Ramos (cell line): ENCODE results near the gene MDFIC2.

Source experiments
- in situ Hi-C: fragments of 300-500 bp; cut with MboI; formaldehyde crosslinking; loops from one replicate; pipeline ENCODE4 v1.14.3; 2022; ENCODE audit warnings: low sequenced_read_pairs; ENCODE audit not compliant: unreplicated experiment

The MDFIC2 gene

DNA sequence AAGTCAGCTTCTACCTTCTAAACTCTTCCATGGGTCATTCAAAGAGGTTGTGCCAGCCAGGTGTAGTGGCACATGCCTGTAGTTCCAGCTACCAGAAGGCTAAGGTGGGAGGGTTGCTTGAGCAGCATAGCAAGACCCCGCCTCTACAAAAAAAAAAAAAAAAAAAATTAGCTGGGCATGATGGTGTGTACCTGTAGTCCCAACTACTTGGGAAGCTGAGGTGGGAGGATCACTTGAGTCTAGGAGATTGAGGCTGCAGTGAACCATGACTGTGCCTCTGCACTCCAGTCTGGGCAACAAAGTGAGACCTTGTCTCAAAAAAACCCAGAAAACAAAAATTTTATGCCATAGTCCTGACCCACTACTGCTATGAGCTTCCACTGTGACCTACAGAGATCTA is 126.8 kb downstream of the MDFIC2 start:
- in situ Hi-C loops = no loop called here

DNA sequence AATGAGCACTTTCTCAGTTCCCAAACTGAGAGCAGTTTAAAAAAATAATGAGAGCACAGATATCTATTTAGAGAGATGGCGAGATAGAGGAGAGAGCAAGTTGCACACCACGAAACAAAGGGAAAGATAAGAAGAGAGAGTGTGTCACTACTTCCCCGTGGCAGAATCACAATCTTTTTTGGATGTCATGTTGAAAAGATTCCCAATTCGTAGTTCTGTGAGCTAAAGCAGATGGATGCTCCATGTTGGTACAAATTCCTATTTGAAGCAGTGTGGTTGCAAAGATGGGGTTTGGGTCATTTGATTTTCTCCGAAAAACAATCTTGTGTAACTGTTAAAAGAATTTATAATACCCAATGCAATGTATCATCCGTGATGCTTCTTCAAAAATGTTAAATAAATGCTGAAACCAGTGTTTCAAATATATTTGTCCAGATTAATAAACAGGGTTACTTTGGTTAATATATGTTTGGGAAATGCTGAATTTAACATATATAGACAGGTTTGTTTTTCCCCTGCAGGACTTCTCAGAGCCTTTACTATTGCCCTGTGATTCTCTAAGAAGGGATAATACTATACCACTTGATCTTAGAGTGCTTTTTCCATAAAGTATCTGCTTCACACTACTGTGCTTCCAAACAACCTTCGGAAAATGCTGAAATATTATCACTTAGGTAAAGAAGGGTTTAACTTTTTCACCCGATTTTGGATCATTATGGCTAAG is 128.5 kb downstream of the MDFIC2 start:
- in situ Hi-C loops = no loop called here

DNA sequence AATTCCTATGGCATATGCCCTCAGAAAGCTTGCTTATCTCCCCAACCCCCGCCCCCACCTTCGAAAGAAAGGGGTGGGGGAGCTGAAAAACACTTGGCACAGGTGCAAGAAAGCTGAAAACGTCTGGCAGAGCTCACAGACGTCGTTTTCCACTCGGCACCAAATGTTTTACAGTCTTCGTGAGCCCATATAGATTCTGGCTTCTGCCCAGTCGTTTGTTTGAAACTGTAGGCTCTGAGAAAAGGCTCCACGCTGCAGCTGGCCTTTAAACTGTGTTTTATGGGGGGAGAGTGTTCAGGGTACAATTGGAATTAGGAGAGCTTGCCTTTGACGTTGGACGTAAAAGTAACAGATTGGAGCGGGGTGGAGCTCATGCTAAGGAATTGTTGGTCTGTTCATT is 130.3 kb downstream of the MDFIC2 start:
- in situ Hi-C loops = no loop called here

DNA sequence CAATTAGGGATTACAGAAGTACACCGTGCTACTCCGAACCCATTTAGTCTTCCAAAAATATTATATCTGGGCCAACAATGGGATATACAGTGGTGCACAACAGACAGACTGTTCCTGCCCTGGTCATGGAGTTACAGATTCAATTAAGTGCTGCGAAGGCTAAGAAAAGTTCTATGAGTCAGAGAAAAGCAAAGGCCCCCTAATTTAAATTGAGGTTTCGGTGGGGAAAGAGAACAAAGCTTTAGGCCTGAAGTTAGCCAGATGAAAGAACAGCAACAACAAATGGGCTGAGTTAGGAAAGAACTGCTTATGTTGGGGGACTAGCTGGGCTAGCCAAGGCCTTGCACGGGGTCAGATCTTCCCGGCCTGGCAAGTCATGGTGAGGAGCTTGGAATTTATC is 131.8 kb downstream of the MDFIC2 start:
- in situ Hi-C loops = no loop called here

DNA sequence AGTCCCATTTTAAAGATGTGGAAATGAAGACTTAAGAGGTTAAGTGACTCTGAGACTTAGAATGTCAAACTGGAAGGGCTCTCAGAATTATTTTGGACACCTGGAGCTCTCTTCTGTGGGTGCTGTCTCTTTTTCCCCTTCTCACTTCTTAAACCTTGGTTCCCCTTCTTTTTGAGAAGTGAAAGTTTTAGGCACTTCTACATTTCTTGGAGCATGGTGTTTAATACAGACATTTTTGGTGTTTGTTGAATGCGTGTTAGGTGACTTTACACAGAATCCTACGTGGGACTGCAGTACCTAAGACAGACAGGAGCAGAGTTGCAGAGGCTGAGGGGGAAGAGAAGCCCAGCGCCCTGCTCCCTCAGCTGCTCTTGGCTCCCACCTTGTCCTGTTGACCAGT is 133.3 kb downstream of the MDFIC2 start:
- in situ Hi-C loops = no loop called here

DNA sequence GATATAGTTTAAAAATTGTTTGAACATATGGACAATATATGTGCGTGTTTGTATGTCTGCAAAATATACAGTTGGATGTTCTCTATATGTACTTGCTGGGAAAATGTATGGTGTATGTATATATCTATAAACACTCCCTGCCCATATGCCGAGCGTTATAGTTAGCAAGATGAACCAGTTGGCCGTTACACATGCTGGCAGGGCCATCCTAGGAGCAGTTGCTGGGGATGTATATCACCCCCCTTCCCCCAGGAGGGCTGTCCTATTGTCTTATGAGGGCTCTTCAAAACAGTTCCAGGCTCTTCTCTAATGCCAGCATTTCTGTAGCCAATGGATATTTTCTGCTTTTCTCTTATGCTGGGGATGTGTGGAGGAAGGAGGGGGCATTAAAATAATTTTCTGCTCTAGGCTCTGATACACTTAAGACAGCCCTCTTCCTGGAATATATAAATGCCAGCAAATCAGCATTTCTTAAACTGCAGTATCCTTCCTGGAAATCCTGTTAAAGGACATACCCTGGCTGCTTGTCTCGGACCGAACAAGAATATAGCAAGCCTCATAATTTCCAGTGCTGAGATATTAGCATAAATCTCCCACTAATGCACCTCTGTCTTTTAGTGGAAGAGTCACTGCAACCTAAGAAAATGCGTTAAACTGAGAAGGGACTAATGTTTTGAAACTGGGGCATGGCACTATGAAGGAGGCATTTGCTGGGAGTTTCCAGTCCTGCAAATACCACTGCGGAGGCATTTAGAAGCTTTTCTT is 134.4 kb downstream of the MDFIC2 start:
- in situ Hi-C loops = no loop called here

DNA sequence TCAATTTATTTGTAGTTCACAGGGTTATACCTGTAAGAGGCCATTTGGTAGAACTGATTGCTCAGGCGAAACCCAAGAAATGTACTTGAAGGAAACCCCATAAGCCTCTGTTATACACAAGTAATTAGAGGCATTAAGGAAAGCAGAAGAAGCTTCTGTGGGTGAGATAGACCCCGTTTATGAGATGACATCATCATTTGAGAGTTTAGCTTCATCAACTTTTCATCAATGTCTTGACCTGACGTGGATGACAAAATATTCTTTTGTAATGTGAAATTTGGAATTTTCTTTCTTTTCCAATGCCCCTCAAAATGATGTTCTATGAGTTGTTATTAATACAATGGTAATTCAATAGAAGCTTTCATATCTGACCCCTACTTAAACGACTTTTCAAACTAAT is 136.2 kb downstream of the MDFIC2 start:
- in situ Hi-C loops = no loop called here

DNA sequence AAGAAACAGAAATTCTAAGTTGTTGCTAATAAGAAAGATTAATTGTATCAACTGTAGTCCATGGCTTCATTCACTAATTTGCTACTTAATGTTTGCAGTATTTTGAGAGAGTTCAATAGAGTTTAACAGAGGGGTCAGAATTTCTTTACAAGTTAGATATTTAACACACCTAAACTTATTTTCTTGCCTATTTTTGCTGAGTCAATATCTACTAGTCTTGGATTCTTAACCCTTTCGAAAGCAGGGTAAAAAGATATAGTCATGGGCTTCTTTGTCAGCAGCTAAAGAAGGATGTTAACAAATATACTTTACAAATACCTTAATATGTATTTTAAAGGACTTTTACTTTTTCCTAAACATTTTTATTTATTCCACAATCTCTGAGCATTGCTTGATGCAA is 155.6 kb downstream of the MDFIC2 start:
- in situ Hi-C loops = no loop called here

DNA sequence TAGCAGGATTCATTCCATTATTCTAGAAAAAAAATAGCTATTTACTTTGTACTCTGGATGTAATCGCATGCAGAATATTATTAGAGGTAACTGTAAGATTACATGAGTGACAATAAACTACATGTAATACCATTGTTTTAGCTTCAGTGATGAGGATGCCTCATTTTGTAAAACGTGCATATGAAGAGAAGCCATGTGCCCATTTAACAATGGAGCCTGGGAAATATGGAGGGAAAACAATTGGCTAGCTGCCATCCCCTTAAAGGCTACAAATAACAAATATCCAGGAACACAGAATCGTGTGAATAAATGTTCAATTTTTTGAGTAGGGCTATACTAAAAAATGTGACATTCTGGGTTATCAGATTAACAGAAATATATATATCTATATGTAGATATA is 161.8 kb downstream of the MDFIC2 start:
- in situ Hi-C loops = no loop called here

DNA sequence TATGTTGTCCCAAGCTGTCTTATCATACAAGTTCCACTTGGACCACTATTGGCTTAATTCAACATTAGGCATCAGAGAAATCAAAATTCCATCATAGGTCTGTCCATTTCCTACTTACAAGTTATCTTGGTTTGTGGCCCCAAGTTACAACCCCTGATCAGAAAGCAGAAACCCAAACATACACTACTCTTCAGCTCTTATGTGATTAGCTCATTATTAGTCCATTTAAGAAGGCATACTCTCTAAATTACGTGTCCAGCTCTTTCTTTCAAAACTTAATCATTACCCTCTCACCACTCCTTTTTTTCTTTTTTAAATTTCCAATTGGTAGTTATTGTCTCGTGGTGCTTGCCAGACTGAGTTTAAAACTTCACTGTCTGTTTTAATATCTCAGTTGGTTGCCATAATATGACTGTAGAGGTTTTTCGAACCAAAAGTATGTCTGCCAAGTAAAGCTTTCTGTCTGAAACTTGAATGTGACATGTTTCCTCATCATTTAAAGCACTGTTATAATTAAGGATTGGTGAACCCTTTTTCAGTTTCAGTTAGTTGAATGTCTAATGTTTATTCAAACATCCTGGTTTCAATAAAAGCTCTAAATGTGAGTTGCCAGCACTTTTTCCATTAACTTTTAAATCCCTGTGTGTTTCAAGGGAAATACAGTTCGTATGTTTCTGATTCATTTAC is 162.6 kb downstream of the MDFIC2 start:
- in situ Hi-C loops = no loop called here
